ENCODE results near the gene TIMM50. TPM values are rescaled to one million over a fixed set of nuclear protein-coding genes. Genes with fewer than 3 reads are reported as not detected.

Gene TIMM50
- total and polyA plus RNA-seq, 7 donors: 70.5 to 189 (median 86.1) TPM

DNA sequence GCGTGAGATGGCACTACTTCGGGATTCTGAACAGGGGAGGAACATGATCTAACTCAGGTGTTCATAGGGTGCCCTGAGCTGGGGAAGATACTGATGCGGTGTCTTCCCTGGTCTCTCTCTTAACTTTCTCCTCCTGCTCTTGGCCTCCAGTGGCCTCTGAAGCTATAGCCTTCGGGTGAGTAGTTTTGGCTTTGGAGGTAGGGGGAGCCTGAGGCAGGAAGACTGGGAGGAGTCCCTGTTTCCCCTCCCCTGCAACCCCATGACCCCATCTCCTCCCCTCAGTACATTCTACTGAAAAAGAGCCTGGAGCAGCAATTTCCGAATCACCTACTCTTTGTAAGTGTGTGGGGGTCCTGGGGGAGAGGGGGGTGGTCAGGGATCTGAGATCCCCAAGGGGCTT, 37.8 kb downstream of the TIMM50 start:
- H3K9me3 ChIP-seq: no peaks in the 10 kb centered on the region
- TF ChIP-seq, protein P1, sequence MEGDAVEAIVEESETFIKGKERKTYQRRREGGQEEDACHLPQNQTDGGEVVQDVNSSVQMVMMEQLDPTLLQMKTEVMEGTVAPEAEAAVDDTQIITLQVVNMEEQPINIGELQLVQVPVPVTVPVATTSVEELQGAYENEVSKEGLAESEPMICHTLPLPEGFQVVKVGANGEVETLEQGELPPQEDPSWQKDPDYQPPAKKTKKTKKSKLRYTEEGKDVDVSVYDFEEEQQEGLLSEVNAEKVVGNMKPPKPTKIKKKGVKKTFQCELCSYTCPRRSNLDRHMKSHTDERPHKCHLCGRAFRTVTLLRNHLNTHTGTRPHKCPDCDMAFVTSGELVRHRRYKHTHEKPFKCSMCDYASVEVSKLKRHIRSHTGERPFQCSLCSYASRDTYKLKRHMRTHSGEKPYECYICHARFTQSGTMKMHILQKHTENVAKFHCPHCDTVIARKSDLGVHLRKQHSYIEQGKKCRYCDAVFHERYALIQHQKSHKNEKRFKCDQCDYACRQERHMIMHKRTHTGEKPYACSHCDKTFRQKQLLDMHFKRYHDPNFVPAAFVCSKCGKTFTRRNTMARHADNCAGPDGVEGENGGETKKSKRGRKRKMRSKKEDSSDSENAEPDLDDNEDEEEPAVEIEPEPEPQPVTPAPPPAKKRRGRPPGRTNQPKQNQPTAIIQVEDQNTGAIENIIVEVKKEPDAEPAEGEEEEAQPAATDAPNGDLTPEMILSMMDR (IDR thresholded peaks at IDR 0.05): no peak
- H3K36me3 ChIP-seq (ENCODE audit: insufficient read depth in 1 of 2, low read depth in 1 of 2): no peaks in the 10 kb centered on the region
- no peak overlapping the region for H3K4me3 ChIP-seq
- DNase-seq: no peak
- H3K27me3 ChIP-seq (ENCODE audit: insufficient read depth in 3 of 3, low read length in 2 of 3): peaks cover 0 to 46% (median 27%) of the 10 kb centered on the region in 3 donors
- 53 to 57% (median 55%) methylated on average over 5 of the region's 5 CpGs for WGBS, 3 donors
- intact Hi-C loops (cut with DNase I): no loop called here
- ATAC-seq: no peak
- H3K27ac ChIP-seq: no peak overlapping the region
- H3K4me1 ChIP-seq: peaks cover 9% of the 10 kb centered on the region

DNA sequence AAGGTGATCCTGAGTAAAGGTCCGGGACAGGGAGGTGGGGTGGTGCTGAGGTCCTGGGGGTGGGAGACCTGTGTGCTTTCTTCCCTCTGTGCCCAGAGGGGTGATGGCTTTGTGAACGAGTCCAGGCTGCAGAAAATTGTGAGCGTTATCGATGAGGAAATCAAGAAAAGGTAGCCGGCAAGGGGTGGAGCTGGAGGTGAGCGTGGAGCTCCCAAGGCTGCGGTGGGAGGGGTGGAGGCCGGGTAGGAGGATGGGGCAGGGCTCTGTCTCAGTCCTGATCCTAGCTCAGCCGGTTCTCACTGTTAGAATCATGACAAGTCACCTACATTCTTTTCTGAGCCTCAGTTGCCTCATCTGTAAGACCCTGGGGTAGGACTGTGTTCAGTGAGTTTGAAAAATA, 38.3 kb downstream of the TIMM50 start:
- intact Hi-C loops (cut with DNase I): no loop called here
- no peak for DNase-seq
- H3K27ac ChIP-seq: no peak overlapping the region
- no peaks in the 10 kb centered on the region for H3K36me3 ChIP-seq (ENCODE audit: insufficient read depth in 1 of 2, low read depth in 1 of 2)
- no peaks in the 10 kb centered on the region for H3K9me3 ChIP-seq
- H3K4me1 ChIP-seq: peaks cover 9% of the 10 kb centered on the region
- 60 to 68% (median 62%) methylated on average over 9 of the region's 9 CpGs for WGBS, 3 donors
- ATAC-seq: no peak
- no peak overlapping the region for H3K4me3 ChIP-seq
- TF ChIP-seq, protein P1 (IDR thresholded peaks at IDR 0.05): no peak
- peaks cover 0 to 42% (median 26%) of the 10 kb centered on the region in 3 donors for H3K27me3 ChIP-seq (ENCODE audit: insufficient read depth in 3 of 3, low read length in 2 of 3)

DNA sequence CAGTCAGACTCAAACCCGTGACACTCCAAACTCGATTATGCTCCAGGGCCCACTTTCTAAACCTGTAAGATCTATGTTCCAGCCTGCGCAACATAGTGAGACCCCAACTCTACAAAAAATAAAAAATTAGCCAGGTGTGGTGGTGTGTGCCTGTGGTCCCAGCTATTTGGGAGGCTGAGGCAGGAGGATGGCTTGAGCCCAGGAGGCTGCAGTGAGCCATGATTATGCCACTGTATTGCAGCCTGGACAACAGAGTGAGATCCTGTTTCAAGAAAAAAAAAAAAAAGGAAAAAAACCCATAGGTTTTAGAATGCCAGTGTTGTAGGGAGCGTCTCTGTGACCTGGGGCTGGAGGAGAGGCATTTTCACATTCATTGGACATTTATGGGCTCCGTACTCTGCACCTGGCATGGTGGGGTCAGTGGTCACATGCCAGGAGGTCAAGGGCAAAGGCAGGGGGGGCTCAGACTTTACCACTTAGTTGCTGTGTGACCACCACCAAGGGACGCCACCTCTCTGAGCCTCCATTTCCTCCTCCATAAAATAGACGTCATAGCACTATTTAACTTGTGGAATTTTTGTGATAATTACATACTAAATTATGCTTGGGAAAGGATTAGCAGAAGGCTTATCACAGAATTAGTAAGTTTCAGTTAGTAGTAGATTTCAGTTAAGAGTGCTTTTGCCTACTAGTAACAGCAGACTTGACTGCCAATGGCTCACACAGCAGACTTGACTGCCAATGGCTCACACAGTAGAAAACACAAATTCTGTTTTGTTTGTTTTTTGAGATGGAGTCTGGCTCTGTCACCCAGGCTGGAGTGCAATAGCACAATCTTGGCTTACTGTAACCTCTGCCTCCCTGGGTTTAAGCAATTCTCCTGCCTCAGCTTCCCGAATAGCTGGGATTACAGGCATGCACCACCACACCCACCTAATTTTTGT, 40.2 kb downstream of the TIMM50 start:
- no peaks in the 10 kb centered on the region for H3K9me3 ChIP-seq
- DNase-seq: no peak
- peaks cover 0 to 24% (median 11%) of the 10 kb centered on the region in 3 donors for H3K27me3 ChIP-seq (ENCODE audit: insufficient read depth in 3 of 3, low read length in 2 of 3)
- H3K4me3 ChIP-seq: no peak overlapping the region
- intact Hi-C loops (cut with DNase I): no loop called here
- no peak for ATAC-seq
- no peaks in the 10 kb centered on the region for H3K36me3 ChIP-seq (ENCODE audit: insufficient read depth in 1 of 2, low read depth in 1 of 2)
- no peaks in the 10 kb centered on the region for H3K4me1 ChIP-seq
- TF ChIP-seq, protein P1 (IDR thresholded peaks at IDR 0.05): no peak
- H3K27ac ChIP-seq: no peak overlapping the region
- 80 to 88% (median 82%) methylated on average over 8 of the region's 8 CpGs for WGBS, 3 donors

DNA sequence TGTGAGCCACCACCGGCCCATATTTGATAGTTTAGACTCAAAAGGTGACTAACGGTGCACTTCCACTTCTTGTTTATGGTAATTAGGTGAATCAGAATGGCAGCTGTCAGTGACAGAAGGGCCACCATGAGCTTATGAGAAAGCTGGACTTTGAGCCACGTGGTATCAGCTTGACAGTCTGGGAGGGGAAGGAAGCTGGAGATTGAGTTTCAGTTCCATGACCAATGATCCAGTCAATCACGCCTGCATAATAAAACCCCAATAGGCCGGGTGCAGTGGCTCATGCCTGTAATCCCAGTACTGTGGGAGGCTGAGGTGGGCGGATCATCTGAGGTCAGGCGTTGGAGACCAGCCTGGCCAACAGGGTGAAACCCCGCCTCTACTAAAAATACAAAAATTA, 43.9 kb downstream of the TIMM50 start:
- ATAC-seq (no peak), DNase-seq (no peak)
- 64 to 70% (median 69%) methylated on average over 8 of the region's 8 CpGs for WGBS, 3 donors
- no peak overlapping the region for H3K4me3 ChIP-seq
- H3K27ac ChIP-seq: no peak overlapping the region
- no peaks in the 10 kb centered on the region for H3K27me3 ChIP-seq (ENCODE audit: insufficient read depth in 3 of 3, low read length in 2 of 3)
- intact Hi-C loops (cut with DNase I): no loop called here
- no peaks in the 10 kb centered on the region for H3K9me3 ChIP-seq
- H3K36me3 ChIP-seq (ENCODE audit: insufficient read depth in 1 of 2, low read depth in 1 of 2): no peaks in the 10 kb centered on the region
- TF ChIP-seq, protein P1 (IDR thresholded peaks at IDR 0.05): no peak
- H3K4me1 ChIP-seq: no peaks in the 10 kb centered on the region
